ENCODE results near the gene LGSN. TPM values are rescaled to one million over a fixed set of nuclear protein-coding genes. Genes with fewer than 3 reads are reported as not detected.

The LGSN gene
- total and polyA plus RNA-seq, 10 donors: 0.09 to 0.46 (median 0.13) TPM; not detected in 1

Small RNAs within 50 kb of the gene (small RNA-seq; reads per million reads assigned to genes)
- 0 reads per million in 4 donors for gene SPTLC1P3

Other genes with a start within 250 kb of the LGSN start
- gene FKBP1C, start 108.5 kb downstream of the LGSN start, total RNA-seq: 1 to 10 TPM in 2 of 7 donors, under 1 TPM in 3, not detected in 2; 0.43 to 1.4 (median 0.79) TPM
- under 1 TPM; 0.26 to 0.77 (median 0.65) TPM for gene FKBP1C, start 108.5 kb downstream of the LGSN start, polyA plus RNA-seq

Measured in spleen (tissue), 11 donors.